SW480 (cell line): ENCODE measurements around the gene FCHSD1.

ENCODE experiments used
- DNase-seq: peaks from one replicate; pipeline ENCODE4 v3.0.0-alpha.2; 2016; ENCODE audit warnings: low spot score

FCHSD1 gene

GRCh38 chr5:141672841-141673813 lies 21.9 kb upstream of the FCHSD1 start:
- DNase-seq = no peak

- DNase-seq = no peak
Observed at GRCh38 chr5:141672071-141672840, 21.0 kb upstream of the FCHSD1 start.

- DNase-seq = no peak
Observed at GRCh38 chr5:141669520-141669919, 18.3 kb upstream of the FCHSD1 start.

GRCh38 chr5:141668601-141669265 lies 17.5 kb upstream of the FCHSD1 start:
- no peak for DNase-seq

- no peak for DNase-seq
Observed at GRCh38 chr5:141665995-141666940, 15.1 kb upstream of the FCHSD1 start.

- peak; percentile 67 for DNase-seq
Observed at GRCh38 chr5:141664733-141665461, 13.7 kb upstream of the FCHSD1 start.

GRCh38 chr5:141663506-141663905 lies 12.3 kb upstream of the FCHSD1 start:
- no peak for DNase-seq

GRCh38 chr5:141662028-141662427 lies 10.8 kb upstream of the FCHSD1 start:
- no peak for DNase-seq

- DNase-seq = peak; percentile 94
Observed at GRCh38 chr5:141657937-141658545, 6.8 kb upstream of the FCHSD1 start.

- no peak for DNase-seq
Observed at GRCh38 chr5:141657404-141657803, 6.2 kb upstream of the FCHSD1 start.

- DNase-seq = no peak
Observed at GRCh38 chr5:141656396-141656795, 5.2 kb upstream of the FCHSD1 start.

- DNase-seq = no peak
Observed at GRCh38 chr5:141655020-141655419, 3.8 kb upstream of the FCHSD1 start.

- DNase-seq = no peak
Observed at GRCh38 chr5:141654298-141654697, 3.1 kb upstream of the FCHSD1 start.

- DNase-seq = no peak
Observed at GRCh38 chr5:141651728-141652105, 499 bp upstream of the FCHSD1 start.

- DNase-seq = no peak
Observed at GRCh38 chr5:141649972-141650371, 1.2 kb downstream of the FCHSD1 start.

- no peak for DNase-seq
Observed at GRCh38 chr5:141649056-141649688, 2.0 kb downstream of the FCHSD1 start.

- DNase-seq = no peak
Observed at GRCh38 chr5:141647851-141648250, 3.4 kb downstream of the FCHSD1 start.

- DNase-seq = no peak
Observed at GRCh38 chr5:141647242-141647641, 4.0 kb downstream of the FCHSD1 start.

GRCh38 chr5:141646026-141646425 lies 5.2 kb downstream of the FCHSD1 start:
- DNase-seq = no peak
